GM12878 (cell line): ENCODE measurements around the gene DISP2.
A peak's percentile ranks its signal among the peaks of the same experiment; 100 is the strongest.

Experiments
- ATF7 ChIP-seq: fragments of 450-650 bp; IDR thresholded peaks from 2 replicates; pipeline ENCODE4 v1.6.1; 2016; ENCODE audit warnings: low read depth, mild to moderate bottlenecking
- BCL11A ChIP-seq: IDR thresholded peaks from 2 replicates; pipeline ENCODE4 v1.6.1; 2011; ENCODE audit warnings: low read depth, low read length
- GABPA ChIP-seq: IDR thresholded peaks from 2 replicates; pipeline ENCODE4 v1.6.1; 2014; ENCODE audit warnings: antibody characterized with exemption, low read depth, mild to moderate bottlenecking, inconsistent platforms
- JUND ChIP-seq: IDR thresholded peaks from 2 replicates; pipeline ENCODE4 v1.6.1; 2012; ENCODE audit warnings: low read depth, mild to moderate bottlenecking, low read length, improper control_type of control experiment, moderate library complexity
- MXI1 ChIP-seq: fragments of 150-350 bp; IDR thresholded peaks from 2 replicates; pipeline ENCODE4 v1.6.1; 2011; ENCODE audit warnings: low read depth, mild to moderate bottlenecking, inconsistent platforms, low read length, improper control_type of control experiment
- RFX5 ChIP-seq: IDR thresholded peaks from 2 replicates; pipeline ENCODE4 v1.6.1; 2011; ENCODE audit warnings: low read depth, low read length, improper control_type of control experiment
- TF ChIP-seq, protein P1 (sequence below), 3 experiments: IDR thresholded peaks in 2 of 3; conservative IDR thresholded peaks in 1 of 3; 2 replicates each; pipeline ENCODE4 v1.5.1; 2011; ENCODE audit warnings: low read depth in 3 of 3, low read length in 3 of 3, mild to moderate bottlenecking in 3 of 3, control low read depth in 2 of 3, moderate library complexity in 2 of 3, inconsistent platforms in 1 of 3, mixed read lengths in 1 of 3; ENCODE audit not compliant: control insufficient read depth in 2 of 3, insufficient read depth in 1 of 3; ENCODE audit errors: extremely low read depth in 1 of 3
- TF ChIP-seq, protein P2 (sequence below): fragments of 450-650 bp; conservative IDR thresholded peaks from 2 replicates; pipeline ENCODE4 v1.6.1; 2017; ENCODE audit warnings: mild to moderate bottlenecking, moderate library complexity

DNA sequence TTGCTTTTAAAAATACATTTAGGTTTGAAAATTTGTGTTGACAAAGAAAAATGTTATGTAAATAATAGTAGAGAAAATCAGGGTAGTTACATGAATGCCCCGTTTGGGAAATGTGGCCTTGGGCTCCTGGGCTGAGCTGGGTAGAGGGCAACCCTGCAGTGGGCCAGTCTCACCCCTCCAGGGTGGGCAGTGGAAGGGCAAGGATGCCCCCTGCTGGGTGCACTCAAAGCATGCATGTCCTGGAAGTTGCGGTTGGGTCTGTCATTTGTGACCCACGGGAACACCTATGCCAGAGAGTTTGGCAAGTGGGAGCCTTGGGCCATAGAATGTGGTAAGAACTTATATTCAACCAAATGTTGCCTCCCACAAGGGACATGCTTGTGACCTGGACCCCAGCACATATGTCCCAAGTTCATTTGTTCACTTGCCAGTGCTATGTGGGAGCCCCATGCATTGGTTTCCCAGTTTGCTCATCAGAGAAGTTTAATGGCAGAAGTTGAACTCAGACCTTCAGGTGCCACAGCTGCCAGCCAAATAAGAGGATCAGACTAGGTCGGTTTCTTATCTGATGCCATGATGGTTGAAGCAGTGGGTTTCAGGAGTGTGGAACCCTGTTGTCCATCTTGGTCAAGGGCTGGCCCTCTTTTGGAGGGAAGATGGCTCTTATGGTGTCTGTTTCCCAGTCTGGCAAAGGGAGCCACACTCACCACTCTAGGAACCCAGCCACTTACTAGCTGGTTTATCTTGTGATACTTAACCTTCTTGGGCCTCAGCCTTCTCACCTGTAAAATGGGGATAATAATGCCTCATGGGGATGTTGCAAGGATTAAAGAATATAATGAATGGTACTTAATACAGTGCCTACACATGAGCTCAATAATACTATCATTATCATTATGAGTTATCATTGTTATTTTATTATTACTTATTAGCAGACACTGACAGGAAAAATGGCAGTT lies 47.7 kb upstream of the DISP2 start:
- TF ChIP-seq JUND (no peak), GABPA (no peak), ATF7 (no peak), BCL11A (no peak), RFX5 (no peak), MXI1 (no peak)
- TF ChIP-seq, protein P1, sequence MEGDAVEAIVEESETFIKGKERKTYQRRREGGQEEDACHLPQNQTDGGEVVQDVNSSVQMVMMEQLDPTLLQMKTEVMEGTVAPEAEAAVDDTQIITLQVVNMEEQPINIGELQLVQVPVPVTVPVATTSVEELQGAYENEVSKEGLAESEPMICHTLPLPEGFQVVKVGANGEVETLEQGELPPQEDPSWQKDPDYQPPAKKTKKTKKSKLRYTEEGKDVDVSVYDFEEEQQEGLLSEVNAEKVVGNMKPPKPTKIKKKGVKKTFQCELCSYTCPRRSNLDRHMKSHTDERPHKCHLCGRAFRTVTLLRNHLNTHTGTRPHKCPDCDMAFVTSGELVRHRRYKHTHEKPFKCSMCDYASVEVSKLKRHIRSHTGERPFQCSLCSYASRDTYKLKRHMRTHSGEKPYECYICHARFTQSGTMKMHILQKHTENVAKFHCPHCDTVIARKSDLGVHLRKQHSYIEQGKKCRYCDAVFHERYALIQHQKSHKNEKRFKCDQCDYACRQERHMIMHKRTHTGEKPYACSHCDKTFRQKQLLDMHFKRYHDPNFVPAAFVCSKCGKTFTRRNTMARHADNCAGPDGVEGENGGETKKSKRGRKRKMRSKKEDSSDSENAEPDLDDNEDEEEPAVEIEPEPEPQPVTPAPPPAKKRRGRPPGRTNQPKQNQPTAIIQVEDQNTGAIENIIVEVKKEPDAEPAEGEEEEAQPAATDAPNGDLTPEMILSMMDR (IDR thresholded peaks at IDR 0.05 in 2 of 3, conservative IDR thresholded peaks at IDR 0.05 in 1 of 3; ENCODE audit: control insufficient read depth in 2 of 3, extremely low read depth in 1 of 3, insufficient read depth in 1 of 3, low read depth in 3 of 3, low read length in 3 of 3): peak; percentile 68 to 79 (median 70)
- TF ChIP-seq, protein P2, sequence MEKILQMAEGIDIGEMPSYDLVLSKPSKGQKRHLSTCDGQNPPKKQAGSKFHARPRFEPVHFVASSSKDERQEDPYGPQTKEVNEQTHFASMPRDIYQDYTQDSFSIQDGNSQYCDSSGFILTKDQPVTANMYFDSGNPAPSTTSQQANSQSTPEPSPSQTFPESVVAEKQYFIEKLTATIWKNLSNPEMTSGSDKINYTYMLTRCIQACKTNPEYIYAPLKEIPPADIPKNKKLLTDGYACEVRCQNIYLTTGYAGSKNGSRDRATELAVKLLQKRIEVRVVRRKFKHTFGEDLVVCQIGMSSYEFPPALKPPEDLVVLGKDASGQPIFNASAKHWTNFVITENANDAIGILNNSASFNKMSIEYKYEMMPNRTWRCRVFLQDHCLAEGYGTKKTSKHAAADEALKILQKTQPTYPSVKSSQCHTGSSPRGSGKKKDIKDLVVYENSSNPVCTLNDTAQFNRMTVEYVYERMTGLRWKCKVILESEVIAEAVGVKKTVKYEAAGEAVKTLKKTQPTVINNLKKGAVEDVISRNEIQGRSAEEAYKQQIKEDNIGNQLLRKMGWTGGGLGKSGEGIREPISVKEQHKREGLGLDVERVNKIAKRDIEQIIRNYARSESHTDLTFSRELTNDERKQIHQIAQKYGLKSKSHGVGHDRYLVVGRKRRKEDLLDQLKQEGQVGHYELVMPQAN: no peak
